Ramos (cell line): ENCODE data around the gene GFOD2.

Experiments used
- in situ Hi-C: fragments of 300-500 bp; cut with MboI; formaldehyde crosslinking; loops from one replicate; pipeline ENCODE4 v1.14.3; 2022; ENCODE audit warnings: low sequenced_read_pairs; ENCODE audit not compliant: unreplicated experiment

Gene GFOD2

GRCh38 chr16:67674851-67675578 lies 44.1 kb downstream of the GFOD2 start:
- in situ Hi-C loops: loop anchor here (5.0 to 10.0 kb wide), 2 partner anchors 252 to 370 kb away; no protein-coding TSS in a partner anchor

- in situ Hi-C loops: loop anchor here (10.0 kb wide), 1 partner anchor 371 kb away; no protein-coding TSS in a partner anchor
These were observed 45.2 kb downstream of the GFOD2 start for GRCh38 chr16:67673712-67674580.

GRCh38 chr16:67672739-67673662 lies 46.1 kb downstream of the GFOD2 start:
- in situ Hi-C loops: loop anchor here (10.0 kb wide), 1 partner anchor 372 kb away; no protein-coding TSS in a partner anchor

GRCh38 chr16:67672306-67672705 lies 46.8 kb downstream of the GFOD2 start:
- in situ Hi-C loops: loop anchor here (10.0 kb wide), 1 partner anchor 372 kb away; no protein-coding TSS in a partner anchor

GRCh38 chr16:67669499-67670101 lies 49.5 kb downstream of the GFOD2 start:
- in situ Hi-C loops: loop anchor here (10.0 kb wide), 1 partner anchor 375 kb away; no protein-coding TSS in a partner anchor

GRCh38 chr16:67668495-67669157 lies 50.5 kb downstream of the GFOD2 start:
- in situ Hi-C loops: no loop called here

GRCh38 chr16:67667817-67668494 lies 51.2 kb downstream of the GFOD2 start:
- in situ Hi-C loops: no loop called here

GRCh38 chr16:67667453-67667816 lies 51.7 kb downstream of the GFOD2 start:
- in situ Hi-C loops: no loop called here

GRCh38 chr16:67666559-67667452 lies 52.3 kb downstream of the GFOD2 start, which contains the start of the genes C16orf86 and ENKD1:
C16orf86 (plus strand) TSS chr16:67666814; CDS start chr16:67666971, 157 bp downstream.
ENKD1 (minus strand) TSS chr16:67666750; CDS start chr16:67666442, 308 bp downstream.
- in situ Hi-C loops: no loop called here

- in situ Hi-C loops: no loop called here
These were observed 53.0 kb downstream of the GFOD2 start for GRCh38 chr16:67666032-67666551.

- in situ Hi-C loops: no loop called here
These were observed 53.5 kb downstream of the GFOD2 start for GRCh38 chr16:67665598-67665997.

GRCh38 chr16:67664871-67665270 lies 54.2 kb downstream of the GFOD2 start:
- in situ Hi-C loops: no loop called here

GRCh38 chr16:67664258-67664657 lies 54.9 kb downstream of the GFOD2 start:
- in situ Hi-C loops: no loop called here

GRCh38 chr16:67663877-67664222 lies 55.3 kb downstream of the GFOD2 start:
- in situ Hi-C loops: no loop called here

GRCh38 chr16:67663151-67663876 lies 55.8 kb downstream of the GFOD2 start:
- in situ Hi-C loops: no loop called here

GRCh38 chr16:67662653-67663010 lies 56.5 kb downstream of the GFOD2 start:
- in situ Hi-C loops: no loop called here
